CD8-positive, alpha-beta memory T cell (primary cell): ENCODE results near the gene CDK14. TPM values are rescaled to one million over a fixed set of nuclear protein-coding genes. Genes with fewer than 3 reads are reported as not detected.
A peak's percentile ranks its signal among the peaks of the same experiment; 100 is the strongest.

Experiments used
- CTCF ChIA-PET: fragments of 350-600 bp; sonication (Branson Sonifier 250); formaldehyde crosslinking; loops from one replicate; lab custom pipeline; 2021; ENCODE audit warnings: antibody characterized with exemption; lab: Charles Lee
- POLR2A ChIA-PET: fragments of 350-600 bp; sonication (Branson Sonifier 250); formaldehyde crosslinking; loops from one replicate; lab custom pipeline; 2021; ENCODE audit warnings: antibody characterized with exemption; lab: Charles Lee
- DNase-seq, 5 donors: peaks; one replicate each; pipeline versions ENCODE4 v3.0.0 to v3.0.0-alpha.2; 2020 to 2022; ENCODE audit warnings: mixed read lengths in 1 of 5
- H3K27ac ChIP-seq: one replicate; pipeline ENCODE4 v1.7.0; 2013; ENCODE audit warnings: low read depth, mild to moderate bottlenecking, low read length, moderate library complexity
- H3K27me3 ChIP-seq: 2 replicates; pipeline ENCODE4 v1.7.0; 2013; ENCODE audit warnings: low read length, mild to moderate bottlenecking; ENCODE audit not compliant: insufficient read depth, poor library complexity, severe bottlenecking
- H3K36me3 ChIP-seq: 2 replicates; pipeline ENCODE4 v1.7.0; 2013; ENCODE audit warnings: mild to moderate bottlenecking, low read length, moderate library complexity; ENCODE audit not compliant: insufficient read depth
- H3K4me1 ChIP-seq: 2 replicates; pipeline ENCODE4 v1.7.0; 2013; ENCODE audit warnings: mild to moderate bottlenecking, low read length, moderate library complexity; ENCODE audit not compliant: insufficient read depth
- H3K4me3 ChIP-seq: 2 replicates; pipeline ENCODE4 v1.7.0; 2013; ENCODE audit warnings: mild to moderate bottlenecking, low read length
- H3K9me3 ChIP-seq: 2 replicates; pipeline ENCODE4 v1.7.0; 2013; ENCODE audit warnings: mild to moderate bottlenecking, low read length
- H3K27ac Mint-ChIP-seq, 8 donors: one replicate each; pipeline ENCODE4 v1.8.0; 2020 to 2021; ENCODE audit warnings: mixed read lengths in 8 of 8, mild to moderate bottlenecking in 6 of 8, inconsistent platforms in 3 of 8, moderate library complexity in 3 of 8
- H3K27me3 Mint-ChIP-seq, 2 donors: one replicate each; pipeline ENCODE4 v1.8.0; 2020 to 2021; ENCODE audit warnings: mixed read lengths in 2 of 2, mild to moderate bottlenecking in 1 of 2, moderate library complexity in 1 of 2
- H3K36me3 Mint-ChIP-seq, 3 donors: one replicate each; pipeline ENCODE4 v1.8.0; 2020 to 2021; ENCODE audit warnings: mixed read lengths in 3 of 3, inconsistent platforms in 1 of 3, mild to moderate bottlenecking in 1 of 3
- H3K4me1 Mint-ChIP-seq, 3 donors: one replicate each; pipeline ENCODE4 v1.8.0; 2020 to 2021; ENCODE audit warnings: mixed read lengths in 3 of 3, inconsistent platforms in 1 of 3, mild to moderate bottlenecking in 1 of 3
- H3K4me3 Mint-ChIP-seq, 7 donors: one replicate each; pipeline ENCODE4 v1.8.0; 2020 to 2021; ENCODE audit warnings: mixed read lengths in 7 of 7, mild to moderate bottlenecking in 6 of 7, moderate library complexity in 4 of 7, inconsistent platforms in 2 of 7
- H3K9me3 Mint-ChIP-seq, 5 donors: one replicate each; pipeline ENCODE4 v1.8.0; 2020 to 2022; ENCODE audit warnings: mixed read lengths in 5 of 5, mild to moderate bottlenecking in 3 of 5, moderate library complexity in 2 of 5, inconsistent platforms in 1 of 5
- polyA plus RNA-seq: library from polyadenylated mRNA; unstranded; fragments of 300-500 nt; fragmentation: Illumina TruSeq; gene quantifications from one replicate; pipeline ENCODE4 v1.2.3, GENCODE V29; 2021
- total RNA-seq, 2 experiments: library from RNA; stranded (reverse); gene quantifications; one replicate each; pipeline ENCODE4 v1.2.3, GENCODE V29; 2021

CDK14 gene
- total and polyA plus RNA-seq, 3 experiments from 2014 or later, result 0.05 to 0.20 TPM; not detected in 1

GRCh38 chr7:90599038-90599437 is 2.9 kb downstream of the CDK14 start:
- CTCF ChIA-PET, result no interaction called here
- H3K27me3 Mint-ChIP-seq, result peaks cover 26 to 58% of the 10 kb centered on the region in 2 donors
- H3K27me3 ChIP-seq, result peaks cover 14% of the 10 kb centered on the region
- POLR2A ChIA-PET, result no interaction called here
- H3K9me3 ChIP-seq, result no peaks in the 10 kb centered on the region
- peaks cover 8% of the 10 kb centered on the region for H3K4me1 ChIP-seq
- H3K27ac Mint-ChIP-seq, result no peak overlapping the region
- DNase-seq, result no peak
- no peak overlapping the region for H3K27ac ChIP-seq
- peaks cover 8 to 24% (median 11%) of the 10 kb centered on the region in 3 donors for H3K4me1 Mint-ChIP-seq
- H3K9me3 Mint-ChIP-seq, result peaks cover 0 to 6% (median 0%) of the 10 kb centered on the region in 5 donors
- H3K36me3 ChIP-seq, result no peaks in the 10 kb centered on the region
- no peak overlapping the region for H3K4me3 ChIP-seq
- no peaks in the 10 kb centered on the region for H3K36me3 Mint-ChIP-seq
- peak overlapping the region in 1 of 7 donors; percentile 37 for H3K4me3 Mint-ChIP-seq

DNA sequence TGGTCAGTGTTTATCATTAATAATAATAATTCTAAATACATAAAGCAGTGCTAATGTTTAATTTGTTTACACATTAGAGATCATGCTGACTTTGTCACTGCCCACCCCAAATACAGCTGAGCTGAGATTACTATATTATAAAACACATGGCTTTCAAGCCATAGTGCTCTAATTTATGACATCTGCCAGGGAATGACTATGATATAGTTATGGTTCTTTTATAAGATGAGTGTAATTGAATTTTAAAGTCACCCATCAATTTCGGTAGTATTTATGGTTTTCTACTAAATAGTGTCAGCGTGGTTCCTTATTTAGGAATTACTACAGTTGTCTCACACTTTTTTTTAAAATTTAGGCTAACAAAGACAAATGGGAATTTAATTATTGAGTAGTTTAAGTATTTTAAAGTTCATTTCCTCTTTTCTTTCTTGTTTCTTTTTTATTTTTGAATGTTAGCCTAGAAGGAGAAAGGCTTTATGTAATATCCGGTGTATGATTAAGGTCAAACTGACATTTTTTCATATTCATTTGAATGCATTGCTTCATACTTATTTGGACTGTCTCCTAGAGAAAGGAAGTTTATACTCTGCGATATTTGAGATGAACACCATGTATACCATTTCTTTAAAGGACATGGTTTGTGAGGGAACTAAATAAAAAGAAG is 3.9 kb downstream of the CDK14 start:
- H3K36me3 Mint-ChIP-seq, result no peaks in the 10 kb centered on the region
- Histone ChIP-seq H3K4me1 (peaks cover 8% of the 10 kb centered on the region), H3K4me3 (no peak overlapping the region), H3K27ac (no peak overlapping the region), H3K27me3 (peaks cover 14% of the 10 kb centered on the region), H3K36me3 (no peaks in the 10 kb centered on the region), H3K9me3 (no peaks in the 10 kb centered on the region)
- H3K4me3 Mint-ChIP-seq, result no peak overlapping the region
- POLR2A ChIA-PET, result no interaction called here
- no peak for DNase-seq
- peaks cover 0 to 6% (median 0%) of the 10 kb centered on the region in 5 donors for H3K9me3 Mint-ChIP-seq
- H3K27ac Mint-ChIP-seq, result no peak overlapping the region
- CTCF ChIA-PET, result no interaction called here
- H3K27me3 Mint-ChIP-seq, result peaks cover 23 to 51% of the 10 kb centered on the region in 2 donors
- peaks cover 8 to 20% (median 11%) of the 10 kb centered on the region in 3 donors for H3K4me1 Mint-ChIP-seq

GRCh38 chr7:90602303-90602702 is 6.2 kb downstream of the CDK14 start:
- Mint-ChIP-seq H3K4me3 (no peak overlapping the region), H3K36me3 (no peaks in the 10 kb centered on the region), H3K9me3 (peaks cover 0 to 6% (median 0%) of the 10 kb centered on the region in 5 donors), H3K4me1 (peaks cover 2 to 7% (median 6%) of the 10 kb centered on the region in 3 donors), H3K27me3 (peaks cover 15 to 36% of the 10 kb centered on the region in 2 donors), H3K27ac (no peak overlapping the region)
- H3K9me3 ChIP-seq, result no peaks in the 10 kb centered on the region
- H3K4me1 ChIP-seq, result peaks cover 2% of the 10 kb centered on the region
- CTCF ChIA-PET, result no interaction called here
- no peak for DNase-seq
- H3K27ac ChIP-seq, result no peak overlapping the region
- no peak overlapping the region for H3K4me3 ChIP-seq
- H3K36me3 ChIP-seq, result no peaks in the 10 kb centered on the region
- POLR2A ChIA-PET, result no interaction called here
- H3K27me3 ChIP-seq, result peaks cover 9% of the 10 kb centered on the region

GRCh38 chr7:90603346-90603745 is 7.2 kb downstream of the CDK14 start:
- Histone ChIP-seq H3K9me3 (no peaks in the 10 kb centered on the region), H3K4me1 (no peaks in the 10 kb centered on the region), H3K27me3 (peaks cover 5% of the 10 kb centered on the region), H3K4me3 (no peak overlapping the region), H3K36me3 (no peaks in the 10 kb centered on the region), H3K27ac (no peak overlapping the region)
- Mint-ChIP-seq H3K4me3 (no peak overlapping the region), H3K4me1 (no peaks in the 10 kb centered on the region), H3K36me3 (no peaks in the 10 kb centered on the region), H3K9me3 (peaks cover 0 to 6% (median 0%) of the 10 kb centered on the region in 5 donors), H3K27ac (no peak overlapping the region), H3K27me3 (peaks cover 10 to 26% of the 10 kb centered on the region in 2 donors)
- no peak for DNase-seq
- CTCF ChIA-PET, result no interaction called here
- POLR2A ChIA-PET, result no interaction called here

DNA sequence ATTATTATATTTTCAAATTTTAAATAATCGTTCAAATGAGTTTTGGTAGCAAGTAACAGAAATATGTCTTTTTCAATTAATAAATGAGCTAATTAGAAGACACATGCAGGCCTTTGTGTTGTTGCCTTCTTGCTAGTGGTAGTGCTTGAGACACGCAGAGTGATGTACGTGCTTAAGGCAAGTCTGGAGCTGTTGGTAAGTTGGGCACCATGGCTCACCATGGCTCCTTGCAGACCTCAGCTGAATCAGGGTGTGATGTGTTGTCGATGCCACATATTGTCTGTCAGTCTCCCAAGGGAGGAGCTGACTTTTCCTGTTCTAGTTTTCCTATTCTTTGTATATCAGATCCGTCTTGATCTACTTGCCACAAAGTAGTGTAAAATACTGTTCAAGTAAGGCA is 8.3 kb downstream of the CDK14 start:
- Histone ChIP-seq H3K4me1 (no peaks in the 10 kb centered on the region), H3K36me3 (no peaks in the 10 kb centered on the region), H3K4me3 (no peak overlapping the region), H3K27me3 (peaks cover 5% of the 10 kb centered on the region), H3K9me3 (no peaks in the 10 kb centered on the region), H3K27ac (no peak overlapping the region)
- Mint-ChIP-seq H3K27me3 (peaks cover 2 to 19% of the 10 kb centered on the region in 2 donors), H3K36me3 (no peaks in the 10 kb centered on the region), H3K27ac (no peak overlapping the region), H3K4me1 (no peaks in the 10 kb centered on the region), H3K9me3 (peaks cover 0 to 2% (median 0%) of the 10 kb centered on the region in 5 donors), H3K4me3 (no peak overlapping the region)
- CTCF ChIA-PET, result no interaction called here
- DNase-seq, result no peak
- POLR2A ChIA-PET, result no interaction called here

- H3K9me3 Mint-ChIP-seq, result peaks cover 0 to 2% (median 0%) of the 10 kb centered on the region in 5 donors
- CTCF ChIA-PET, result no interaction called here
- POLR2A ChIA-PET, result no interaction called here
- peaks cover 2 to 12% of the 10 kb centered on the region in 2 donors for H3K27me3 Mint-ChIP-seq
- no peak overlapping the region for H3K27ac ChIP-seq
- H3K4me1 Mint-ChIP-seq, result no peaks in the 10 kb centered on the region
- no peaks in the 10 kb centered on the region for H3K4me1 ChIP-seq
- H3K36me3 ChIP-seq, result no peaks in the 10 kb centered on the region
- no peak for DNase-seq
- no peak overlapping the region for H3K4me3 Mint-ChIP-seq
- no peaks in the 10 kb centered on the region for H3K9me3 ChIP-seq
- no peak overlapping the region for H3K4me3 ChIP-seq
- no peaks in the 10 kb centered on the region for H3K36me3 Mint-ChIP-seq
- H3K27ac Mint-ChIP-seq, result no peak overlapping the region
- H3K27me3 ChIP-seq, result peaks cover 5% of the 10 kb centered on the region
These were observed 8.9 kb downstream of the CDK14 start for GRCh38 chr7:90605055-90605454.

DNA sequence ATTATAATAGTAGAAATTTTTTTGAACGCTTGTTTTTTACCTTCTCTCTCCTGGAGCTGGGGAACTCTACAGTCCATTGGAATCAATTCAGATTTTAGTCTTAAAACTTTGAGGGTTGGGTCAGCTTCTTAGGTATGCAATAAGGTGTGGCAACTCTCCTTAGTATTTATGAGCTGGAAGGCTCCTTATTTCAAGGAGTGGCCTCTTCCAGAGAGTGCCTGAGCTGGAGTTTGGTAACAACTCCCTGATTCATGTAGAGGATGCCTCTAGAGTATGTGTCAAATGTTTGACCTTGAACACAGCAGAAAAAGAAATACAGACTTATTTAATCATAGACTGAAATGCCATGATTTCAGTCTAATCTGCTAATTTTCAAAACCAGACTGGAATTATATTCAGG is 11.1 kb downstream of the CDK14 start:
- ChIA-PET POLR2A (no interaction called here), CTCF (no interaction called here)
- H3K9me3 ChIP-seq, result no peaks in the 10 kb centered on the region
- no peak overlapping the region for H3K27ac Mint-ChIP-seq
- peaks cover 0 to 1% (median 0%) of the 10 kb centered on the region in 3 donors for H3K36me3 Mint-ChIP-seq
- H3K4me1 Mint-ChIP-seq, result no peaks in the 10 kb centered on the region
- no peaks in the 10 kb centered on the region for H3K27me3 ChIP-seq
- H3K4me3 Mint-ChIP-seq, result no peak overlapping the region
- H3K27ac ChIP-seq, result no peak overlapping the region
- peaks cover 0 to 3% (median 0%) of the 10 kb centered on the region in 5 donors for H3K9me3 Mint-ChIP-seq
- no peaks in the 10 kb centered on the region for H3K36me3 ChIP-seq
- no peak overlapping the region for H3K4me3 ChIP-seq
- peaks cover 0 to 3% of the 10 kb centered on the region in 2 donors for H3K27me3 Mint-ChIP-seq
- no peaks in the 10 kb centered on the region for H3K4me1 ChIP-seq
- DNase-seq, result no peak

DNA sequence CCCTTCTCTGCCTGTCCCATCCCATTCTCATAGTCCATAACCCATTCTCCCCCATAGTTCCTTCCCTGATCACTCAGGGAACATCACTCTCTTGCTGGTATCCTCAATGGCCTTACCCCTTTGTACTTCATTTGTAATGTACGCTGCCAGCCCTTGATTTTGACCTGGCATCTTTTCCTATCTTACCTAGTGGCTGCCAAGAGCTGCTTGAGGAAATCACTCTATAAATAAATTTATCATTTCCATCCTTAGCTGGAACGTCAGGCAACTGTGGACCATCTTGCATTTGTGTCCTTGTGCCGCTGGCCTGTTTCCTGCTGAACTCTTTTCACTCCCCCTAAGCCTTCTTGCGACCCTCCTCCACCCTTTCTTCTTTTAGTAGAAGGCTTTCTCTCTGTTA is 14.0 kb downstream of the CDK14 start:
- H3K4me3 Mint-ChIP-seq, result no peak overlapping the region
- no peak overlapping the region for H3K27ac ChIP-seq
- H3K27ac Mint-ChIP-seq, result no peak overlapping the region
- peaks cover 0 to 5% (median 0%) of the 10 kb centered on the region in 5 donors for H3K9me3 Mint-ChIP-seq
- no peaks in the 10 kb centered on the region for H3K4me1 Mint-ChIP-seq
- no peaks in the 10 kb centered on the region for H3K27me3 ChIP-seq
- no peak overlapping the region for H3K4me3 ChIP-seq
- H3K36me3 ChIP-seq, result no peaks in the 10 kb centered on the region
- ChIA-PET POLR2A (no interaction called here), CTCF (no interaction called here)
- peaks cover 0 to 4% of the 10 kb centered on the region in 2 donors for H3K27me3 Mint-ChIP-seq
- DNase-seq, result no peak
- H3K4me1 ChIP-seq, result no peaks in the 10 kb centered on the region
- H3K9me3 ChIP-seq, result no peaks in the 10 kb centered on the region
- peaks cover 0 to 2% (median 0%) of the 10 kb centered on the region in 3 donors for H3K36me3 Mint-ChIP-seq
